GM12878 (cell line): ENCODE measurements around the gene PRCP. TPM values are rescaled to one million over a fixed set of nuclear protein-coding genes. Genes with fewer than 3 reads are reported as not detected.

Experiments used
- BHLHE40 ChIP-seq, 2 experiments: fragments of 450-650 bp in 1 of 2; IDR thresholded peaks; 2 replicates each; pipeline ENCODE4 v1.6.1; 2011 to 2017; ENCODE audit warnings: low read depth in 2 of 2, borderline replicate concordance in 1 of 2, improper control_type of control experiment in 1 of 2, low read length in 1 of 2, mild to moderate bottlenecking in 1 of 2
- CBX3 ChIP-seq: fragments of 200-600 bp; sonication (generic); IDR thresholded peaks from 2 replicates; pipeline ENCODE4 v1.6.1; 2016; ENCODE audit warnings: low read depth, borderline replicate concordance
- CHD1 ChIP-seq: IDR thresholded peaks from 2 replicates; pipeline ENCODE4 v1.6.1; 2012; ENCODE audit warnings: low read depth, low read length, improper control_type of control experiment
- CREB1 ChIP-seq: IDR thresholded peaks from 2 replicates; pipeline ENCODE4 v1.6.1; 2012; ENCODE audit warnings: low read depth, mild to moderate bottlenecking, inconsistent platforms
- GATAD2B ChIP-seq: fragments of 450-650 bp; conservative IDR thresholded peaks from 2 replicates; pipeline ENCODE4 v1.6.1; 2017; ENCODE audit warnings: low read depth, mild to moderate bottlenecking, moderate library complexity
- IKZF1 ChIP-seq: fragments of 450-650 bp; conservative IDR thresholded peaks from 2 replicates; pipeline ENCODE4 v1.6.1; 2017; ENCODE audit warnings: antibody characterized with exemption, mild to moderate bottlenecking
- JUND ChIP-seq: IDR thresholded peaks from 2 replicates; pipeline ENCODE4 v1.6.1; 2012; ENCODE audit warnings: low read depth, mild to moderate bottlenecking, low read length, improper control_type of control experiment, moderate library complexity
- MTA3 ChIP-seq: IDR thresholded peaks from 2 replicates; pipeline ENCODE4 v1.6.1; 2012; ENCODE audit warnings: low read length, inconsistent platforms, borderline replicate concordance
- PAX5 ChIP-seq: IDR thresholded peaks from 2 replicates; pipeline ENCODE4 v1.6.1; 2011; ENCODE audit warnings: low read depth, low read length, borderline replicate concordance
- RAD21 ChIP-seq: IDR thresholded peaks from 2 replicates; pipeline ENCODE4 v1.6.1; 2011; ENCODE audit warnings: mild to moderate bottlenecking, low read depth, low read length, moderate library complexity; ENCODE audit not compliant: insufficient read depth
- RB1 ChIP-seq: fragments of 450-650 bp; formaldehyde crosslinking; IDR thresholded peaks from 2 replicates; pipeline ENCODE4 v1.6.1; 2017; ENCODE audit warnings: mild to moderate bottlenecking, borderline replicate concordance
- SIN3A ChIP-seq: IDR thresholded peaks from 2 replicates; pipeline ENCODE4 v1.6.1; 2012; ENCODE audit warnings: low read depth, low read length, improper control_type of control experiment
- SPI1 ChIP-seq: IDR thresholded peaks from 2 replicates; pipeline ENCODE4 v1.6.1; 2011; ENCODE audit warnings: low read depth, mild to moderate bottlenecking, low read length, moderate library complexity, borderline replicate concordance; ENCODE audit not compliant: insufficient read depth
- SREBF2 ChIP-seq: IDR thresholded peaks from 2 replicates; pipeline ENCODE4 v1.6.1; 2012; ENCODE audit warnings: mild to moderate bottlenecking, low read length
- SRF ChIP-seq, 2 experiments: IDR thresholded peaks; 2 replicates each; pipeline ENCODE4 v1.6.1; 2011; ENCODE audit warnings: low read depth in 2 of 2, low read length in 2 of 2, mild to moderate bottlenecking in 1 of 2, moderate library complexity in 1 of 2
- STAT1 ChIP-seq: fragments of 450-650 bp; conservative IDR thresholded peaks from 2 replicates; pipeline ENCODE4 v1.6.1; 2014; ENCODE audit warnings: antibody characterized with exemption, mild to moderate bottlenecking
- TAF1 ChIP-seq: IDR thresholded peaks from 2 replicates; pipeline ENCODE4 v1.6.1; 2011; ENCODE audit warnings: mild to moderate bottlenecking, low read depth, low read length, borderline replicate concordance
- TARDBP ChIP-seq: IDR thresholded peaks from 2 replicates; pipeline ENCODE4 v1.6.1; 2016; ENCODE audit warnings: borderline replicate concordance
- TCF7 ChIP-seq: IDR thresholded peaks from 2 replicates; pipeline ENCODE4 v1.6.1; 2014; ENCODE audit warnings: antibody characterized with exemption, borderline replicate concordance
- YY1 ChIP-seq: IDR thresholded peaks from 2 replicates; pipeline ENCODE4 v1.6.1; 2011; ENCODE audit warnings: low read depth, mild to moderate bottlenecking, low read length
- ZZZ3 ChIP-seq: IDR thresholded peaks from 2 replicates; pipeline ENCODE4 v1.6.1; 2011; ENCODE audit warnings: low read depth; ENCODE audit not compliant: control insufficient read depth, insufficient read length
- polyA plus RNA-seq, 11 experiments: library from polyadenylated mRNA; depleted of rRNA in 4 of 11; unstranded in 6 of 11; stranded (reverse) in 5 of 11; fragments of >200 nt; fragmentation: Nextera tagmentation in 4 of 11; fragmentation: Illumina TruSeq in 1 of 11; extraction: Ambion mirVana in 4 of 11; extraction: Trizol in 1 of 11; gene quantifications; 1 replicate in 1 of 11; 2 replicates in 10 of 11; pipeline versions ENCODE4 v1.2.1 to v1.2.3, GENCODE V29; 2011 to 2016; ENCODE audit warnings: inconsistent platforms in 2 of 11, missing spikeins in 2 of 11, low read depth in 1 of 11
- total RNA-seq, 4 experiments: library from RNA; depleted of rRNA in 3 of 4; stranded (reverse); fragments of >200 nt in 3 of 4; fragmentation: Illumina TruSeq in 1 of 4; extraction: Trizol in 1 of 4; gene quantifications; 2 replicates each; pipeline versions ENCODE4 v1.2.1 to v1.2.3, GENCODE V29; 2013 to 2021
- TF ChIP-seq, protein P1 (sequence below): fragments of 450-650 bp; formaldehyde crosslinking; IDR thresholded peaks from 2 replicates; pipeline ENCODE4 v1.5.0; 2022; ENCODE audit warnings: mild to moderate bottlenecking, missing genetic modification characterization
- TF ChIP-seq, protein P2 (sequence below): fragments of 450-650 bp; IDR thresholded peaks from 2 replicates; pipeline ENCODE4 v1.6.1; 2016; ENCODE audit warnings: mild to moderate bottlenecking

Gene PRCP
- total and polyA plus RNA-seq, 10 of the 15 experiments (the other 5 are each of a cell fraction or from before 2014, with no cell fraction given), result 14.9 to 43.6 (median 20.0) TPM

- TF ChIP-seq, protein P1, sequence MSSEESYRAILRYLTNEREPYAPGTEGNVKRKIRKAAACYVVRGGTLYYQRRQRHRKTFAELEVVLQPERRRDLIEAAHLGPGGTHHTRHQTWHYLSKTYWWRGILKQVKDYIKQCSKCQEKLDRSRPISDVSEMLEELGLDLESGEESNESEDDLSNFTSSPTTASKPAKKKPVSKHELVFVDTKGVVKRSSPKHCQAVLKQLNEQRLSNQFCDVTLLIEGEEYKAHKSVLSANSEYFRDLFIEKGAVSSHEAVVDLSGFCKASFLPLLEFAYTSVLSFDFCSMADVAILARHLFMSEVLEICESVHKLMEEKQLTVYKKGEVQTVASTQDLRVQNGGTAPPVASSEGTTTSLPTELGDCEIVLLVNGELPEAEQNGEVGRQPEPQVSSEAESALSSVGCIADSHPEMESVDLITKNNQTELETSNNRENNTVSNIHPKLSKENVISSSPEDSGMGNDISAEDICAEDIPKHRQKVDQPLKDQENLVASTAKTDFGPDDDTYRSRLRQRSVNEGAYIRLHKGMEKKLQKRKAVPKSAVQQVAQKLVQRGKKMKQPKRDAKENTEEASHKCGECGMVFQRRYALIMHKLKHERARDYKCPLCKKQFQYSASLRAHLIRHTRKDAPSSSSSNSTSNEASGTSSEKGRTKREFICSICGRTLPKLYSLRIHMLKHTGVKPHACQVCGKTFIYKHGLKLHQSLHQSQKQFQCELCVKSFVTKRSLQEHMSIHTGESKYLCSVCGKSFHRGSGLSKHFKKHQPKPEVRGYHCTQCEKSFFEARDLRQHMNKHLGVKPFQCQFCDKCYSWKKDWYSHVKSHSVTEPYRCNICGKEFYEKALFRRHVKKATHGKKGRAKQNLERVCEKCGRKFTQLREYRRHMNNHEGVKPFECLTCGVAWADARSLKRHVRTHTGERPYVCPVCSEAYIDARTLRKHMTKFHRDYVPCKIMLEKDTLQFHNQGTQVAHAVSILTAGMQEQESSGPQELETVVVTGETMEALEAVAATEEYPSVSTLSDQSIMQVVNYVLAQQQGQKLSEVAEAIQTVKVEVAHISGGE (CRISPR knock-in tag), result no peak
- 0 out of 2 replicates have a peak, but pooled peaks have one; percentile 52 for TF ChIP-seq STAT1
- TF ChIP-seq CREB1, result peak; percentile 78
- no peak for TF ChIP-seq SPI1
- no peak for TF ChIP-seq SREBF2
- TF ChIP-seq IKZF1, result peak; percentile 58; the same call in 1 of the 2 replicates
- peak; percentile 98 for TF ChIP-seq CHD1
- TF ChIP-seq BHLHE40 (IDR thresholded peaks at IDR 0.05; ENCODE audit: borderline replicate concordance in 1 of 2, low read depth in 2 of 2, low read length in 1 of 2), result peak; percentile 93 to 98
- TF ChIP-seq GATAD2B, result no peak
- no peak; the same call in 1 of the 2 replicates for TF ChIP-seq PAX5
- peak; percentile 10; the same call in 1 of the 2 replicates for TF ChIP-seq TARDBP
- no peak for TF ChIP-seq RAD21
- TF ChIP-seq RB1, result peak; percentile 60; the same call in 1 of the 2 replicates
- no peak for TF ChIP-seq CBX3
- TF ChIP-seq SIN3A, result peak; percentile 100
- TF ChIP-seq ZZZ3, result no peak
- TF ChIP-seq TAF1, result peak; percentile 64; the same call in 1 of the 2 replicates
- TF ChIP-seq SRF (IDR thresholded peaks at IDR 0.05; ENCODE audit: low read depth in 2 of 2, low read length in 2 of 2), result peak; percentile 69 to 79
- TF ChIP-seq TCF7, result no peak
- TF ChIP-seq, protein P2, sequence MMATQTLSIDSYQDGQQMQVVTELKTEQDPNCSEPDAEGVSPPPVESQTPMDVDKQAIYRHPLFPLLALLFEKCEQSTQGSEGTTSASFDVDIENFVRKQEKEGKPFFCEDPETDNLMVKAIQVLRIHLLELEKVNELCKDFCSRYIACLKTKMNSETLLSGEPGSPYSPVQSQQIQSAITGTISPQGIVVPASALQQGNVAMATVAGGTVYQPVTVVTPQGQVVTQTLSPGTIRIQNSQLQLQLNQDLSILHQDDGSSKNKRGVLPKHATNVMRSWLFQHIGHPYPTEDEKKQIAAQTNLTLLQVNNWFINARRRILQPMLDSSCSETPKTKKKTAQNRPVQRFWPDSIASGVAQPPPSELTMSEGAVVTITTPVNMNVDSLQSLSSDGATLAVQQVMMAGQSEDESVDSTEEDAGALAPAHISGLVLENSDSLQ, result peak; percentile 61
- TF ChIP-seq YY1, result 0 out of 2 replicates have a peak, but pooled peaks have one; percentile 31
- TF ChIP-seq MTA3, result no peak
- peak; percentile 99 for TF ChIP-seq JUND
Measured at GRCh38 chr11:82901165-82901921, 1.1 kb upstream of the PRCP start, which contains the start of gene DDIAS (continued).
